Neuronal stem cell (in vitro differentiated cells): ENCODE results near the gene IL1RN.

Source experiments
- DNase-seq: peaks from one replicate; pipeline ENCODE4 v3.0.0-alpha.2; 2013; ENCODE audit warnings: low spot score
- H2AFZ ChIP-seq: one replicate; pipeline ENCODE4 v1.6.1; 2013; ENCODE audit warnings: mild to moderate bottlenecking, low read length, inconsistent platforms
- H2AK5ac ChIP-seq: 2 replicates; pipeline ENCODE4 v1.6.1; 2013; ENCODE audit warnings: low read depth, mild to moderate bottlenecking, inconsistent platforms, low read length, moderate library complexity, mixed read lengths
- H2BK120ac ChIP-seq: 2 replicates; pipeline ENCODE4 v1.6.1; 2013; ENCODE audit warnings: low read depth, mild to moderate bottlenecking, inconsistent platforms, low read length, moderate library complexity, mixed read lengths
- H2BK12ac ChIP-seq: one replicate; pipeline ENCODE4 v1.6.1; 2013; ENCODE audit warnings: low read length, inconsistent platforms
- H2BK15ac ChIP-seq: 2 replicates; pipeline ENCODE4 v1.6.1; 2013; ENCODE audit warnings: mild to moderate bottlenecking, low read length, inconsistent platforms, mixed read lengths
- H2BK5ac ChIP-seq: one replicate; pipeline ENCODE4 v1.6.1; 2013; ENCODE audit warnings: inconsistent platforms, mild to moderate bottlenecking, low read length, moderate library complexity
- H3K14ac ChIP-seq: one replicate; pipeline ENCODE4 v1.6.1; 2013; ENCODE audit warnings: low read length, inconsistent platforms
- H3K18ac ChIP-seq: 2 replicates; pipeline ENCODE4 v1.6.1; 2013; ENCODE audit warnings: low read length, inconsistent platforms
- H3K23ac ChIP-seq: 2 replicates; pipeline ENCODE4 v1.6.1; 2013; ENCODE audit warnings: low read depth, mild to moderate bottlenecking, mixed read lengths, low read length, inconsistent platforms; ENCODE audit not compliant: poor library complexity
- H3K27ac ChIP-seq: replicated peaks from 3 replicates; pipeline ENCODE4 v1.5.1; 2013; ENCODE audit warnings: low read length, inconsistent platforms
- H3K27me3 ChIP-seq, 3 experiments: 2 replicates each; pipeline ENCODE4 v1.6.1; 2013; ENCODE audit warnings: low read length in 3 of 3, mild to moderate bottlenecking in 2 of 3, inconsistent platforms in 1 of 3, low read depth in 1 of 3, mixed read lengths in 1 of 3, moderate library complexity in 1 of 3; ENCODE audit not compliant: control insufficient read depth in 3 of 3, insufficient read depth in 3 of 3
- H3K36me3 ChIP-seq, 2 donors: replicated peaks in 1 of 2; 2 replicates each; pipeline ENCODE4 v1.6.1; 2013; ENCODE audit warnings: low read length in 2 of 2; ENCODE audit not compliant: control insufficient read depth in 2 of 2, insufficient read depth in 2 of 2
- H3K4ac ChIP-seq: 2 replicates; pipeline ENCODE4 v1.6.1; 2013; ENCODE audit warnings: inconsistent platforms, mild to moderate bottlenecking, low read length, moderate library complexity
- H3K4me1 ChIP-seq, 2 donors: 1 replicate in 1 of 2; 2 replicates in 1 of 2; pipeline ENCODE4 v1.6.1; 2013; ENCODE audit warnings: low read length in 2 of 2, low read depth in 1 of 2; ENCODE audit not compliant: control insufficient read depth in 2 of 2, insufficient read depth in 1 of 2
- H3K4me2 ChIP-seq: one replicate; pipeline ENCODE4 v1.6.1; 2013; ENCODE audit warnings: mild to moderate bottlenecking, low read length, inconsistent platforms; ENCODE audit not compliant: insufficient read depth, poor library complexity, severe bottlenecking
- H3K4me3 ChIP-seq, 2 donors: 2 replicates each; pipeline ENCODE4 v1.5.1; 2013; ENCODE audit warnings: low read length in 2 of 2, mild to moderate bottlenecking in 2 of 2, inconsistent platforms in 1 of 2, moderate library complexity in 1 of 2
- H3K79me1 ChIP-seq: one replicate; pipeline ENCODE4 v1.6.1; 2013; ENCODE audit warnings: low read depth, mild to moderate bottlenecking, inconsistent platforms, low read length, moderate library complexity
- H3K9ac ChIP-seq: one replicate; pipeline ENCODE4 v1.6.1; 2013; ENCODE audit warnings: mild to moderate bottlenecking, low read depth, low read length, inconsistent platforms; ENCODE audit not compliant: poor library complexity
- H3K9me3 ChIP-seq, 2 donors: replicated peaks in 1 of 2; 2 replicates each; pipeline versions ENCODE3 to v1.6.1; 2013; ENCODE audit warnings: low read length in 2 of 2, mild to moderate bottlenecking in 2 of 2, inconsistent platforms in 1 of 2, low read depth in 1 of 2, mixed read lengths in 1 of 2, moderate library complexity in 1 of 2; ENCODE audit not compliant: control insufficient read depth in 2 of 2, insufficient read depth in 1 of 2
- H4K8ac ChIP-seq: one replicate; pipeline ENCODE4 v1.6.1; 2013; ENCODE audit warnings: low read depth, mild to moderate bottlenecking, inconsistent platforms, low read length, moderate library complexity
- H4K91ac ChIP-seq: one replicate; pipeline ENCODE4 v1.6.1; 2013; ENCODE audit warnings: low read length, low read depth, mild to moderate bottlenecking, inconsistent platforms; ENCODE audit not compliant: poor library complexity
- WGBS, 2 donors: extraction: QIAGEN DNeasy Blood & Tissue Kit; methylation state at CpG; one replicate each; pipeline ENCODE4 v1.1.7; 2013; ENCODE audit warnings: missing lambda C conversion rate in 2 of 2, mixed read lengths in 1 of 2; ENCODE audit not compliant: insufficient read length in 2 of 2, insufficient replicate concordance in 1 of 2; ENCODE audit errors: extremely low coverage in 2 of 2; 5-methylcytosine and 5-hydroxymethylcytosine counted together

Gene IL1RN

DNA sequence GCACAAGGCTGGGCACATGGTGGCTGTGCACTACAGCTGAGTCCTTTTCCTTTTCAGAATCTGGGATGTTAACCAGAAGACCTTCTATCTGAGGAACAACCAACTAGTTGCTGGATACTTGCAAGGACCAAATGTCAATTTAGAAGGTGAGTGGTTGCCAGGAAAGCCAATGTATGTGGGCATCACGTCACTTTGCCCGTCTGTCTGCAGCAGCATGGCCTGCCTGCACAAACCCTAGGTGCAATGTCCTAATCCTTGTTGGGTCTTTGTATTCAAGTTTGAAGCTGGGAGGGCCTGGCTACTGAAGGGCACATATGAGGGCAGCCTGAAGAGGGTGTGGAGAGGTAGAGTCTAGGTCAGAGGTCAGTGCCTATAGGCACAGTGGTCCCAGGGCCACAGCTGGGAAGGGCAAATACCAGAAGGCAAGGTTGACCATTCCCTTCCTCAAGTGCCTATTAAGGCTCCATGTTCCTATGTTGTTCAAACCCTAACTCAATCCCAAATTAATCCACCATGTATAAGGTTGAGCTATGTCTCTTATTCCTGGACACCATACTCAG, 2.2 kb downstream of the IL1RN start:
- H3K79me1 ChIP-seq, result no peaks in the 10 kb centered on the region
- WGBS, 2 donors, result no CpG with 5 or more reads among the region's 2 CpGs
- peaks cover 0 to 39% (median 2%) of the 10 kb centered on the region in 3 experiments for H3K27me3 ChIP-seq
- no peak overlapping the region for H3K4me2 ChIP-seq
- H3K4ac ChIP-seq, result no peak overlapping the region
- H3K4me1 ChIP-seq, result no peaks in the 10 kb centered on the region
- no peaks in the 10 kb centered on the region for H3K9me3 ChIP-seq
- H3K36me3 ChIP-seq, result no peaks in the 10 kb centered on the region
- H3K23ac ChIP-seq, result no peak overlapping the region
- H3K9ac ChIP-seq, result no peak overlapping the region
- no peak overlapping the region for H3K18ac ChIP-seq
- no peak for DNase-seq
- H3K27ac ChIP-seq, result no peak overlapping the region
- no peak overlapping the region for H2BK120ac ChIP-seq
- H2BK5ac ChIP-seq, result no peak overlapping the region
- no peak overlapping the region for H2BK15ac ChIP-seq
- no peak overlapping the region for H4K8ac ChIP-seq
- H2AFZ ChIP-seq, result no peak overlapping the region
- H2BK12ac ChIP-seq, result no peak overlapping the region
- H3K4me3 ChIP-seq, result no peak overlapping the region
- no peak overlapping the region for H4K91ac ChIP-seq
- H3K14ac ChIP-seq, result no peak overlapping the region
- H2AK5ac ChIP-seq, result no peak overlapping the region

GRCh38 chr2:113131352-113132185, 4.2 kb downstream of the IL1RN start:
- H3K4ac ChIP-seq, result no peak overlapping the region
- no CpG with 5 or more reads among the region's 7 CpGs for WGBS, 2 donors
- no peak overlapping the region for H2AFZ ChIP-seq

GRCh38 chr2:113132414-113133021, 5.1 kb downstream of the IL1RN start:
- no peak overlapping the region for H3K14ac ChIP-seq
- H4K8ac ChIP-seq, result peak overlapping the region; percentile 66
- H4K91ac ChIP-seq, result no peak overlapping the region
- H2BK12ac ChIP-seq, result no peak overlapping the region
- H3K79me1 ChIP-seq, result no peaks in the 10 kb centered on the region
- H3K27me3 ChIP-seq, result peaks cover 0 to 35% (median 2%) of the 10 kb centered on the region in 3 experiments
- H3K23ac ChIP-seq, result peak overlapping the region; percentile 5
- no peak overlapping the region for H2AFZ ChIP-seq
- no peaks in the 10 kb centered on the region for H3K4me1 ChIP-seq
- no peak overlapping the region for H3K18ac ChIP-seq
- H2BK5ac ChIP-seq, result no peak overlapping the region
- no peak overlapping the region for H3K9ac ChIP-seq
- H3K4me3 ChIP-seq, result no peak overlapping the region
- no peak overlapping the region for H3K4ac ChIP-seq
- no peak overlapping the region for H2BK120ac ChIP-seq
- no peak for DNase-seq
- WGBS, 2 donors, result no CpG with 5 or more reads among the region's 17 CpGs
- no peaks in the 10 kb centered on the region for H3K9me3 ChIP-seq
- H3K27ac ChIP-seq, result no peak overlapping the region
- H3K4me2 ChIP-seq, result no peak overlapping the region
- H2BK15ac ChIP-seq, result peak overlapping the region; percentile 12
- no peak overlapping the region for H2AK5ac ChIP-seq
- no peaks in the 10 kb centered on the region for H3K36me3 ChIP-seq

More at GRCh38 chr2:113131352-113132185, 4.2 kb downstream of the IL1RN start:
- Histone ChIP-seq H3K23ac (no peak overlapping the region), H4K91ac (no peak overlapping the region), H2BK120ac (no peak overlapping the region), H2BK5ac (no peak overlapping the region), H3K27ac (no peak overlapping the region), H3K14ac (no peak overlapping the region), H4K8ac (no peak overlapping the region), H3K36me3 (no peaks in the 10 kb centered on the region), H3K9me3 (no peaks in the 10 kb centered on the region), H3K4me2 (no peak overlapping the region), H3K9ac (no peak overlapping the region), H3K79me1 (no peaks in the 10 kb centered on the region), H3K18ac (no peak overlapping the region), H3K4me1 (no peaks in the 10 kb centered on the region), H2AK5ac (no peak overlapping the region), H3K4me3 (no peak overlapping the region), H2BK15ac (no peak overlapping the region), H3K27me3 (peaks cover 0 to 45% (median 2%) of the 10 kb centered on the region in 3 experiments), H2BK12ac (no peak overlapping the region)
- no peak for DNase-seq
